ENCODE measurements around the gene MGAT5B. TPM values are rescaled to one million over a fixed set of nuclear protein-coding genes. Genes with fewer than 3 reads are reported as not detected.
"Not testable (repeated sequence)": the region's sequence is repeated elsewhere in the genome, so short reads cannot be mapped to it uniquely, and the experiment has no call there.

MGAT5B gene
- total RNA-seq, 1 donor from 2014 or later = not detected

GRCh38 chr17:76844846-76845245 is 23.4 kb upstream of the MGAT5B start:
- ATAC-seq (ENCODE audit: poor library complexity) = no peak
- no peak for DNase-seq
- intact Hi-C loops (cut with DNase I) = no loop called here

GRCh38 chr17:76845541-76846017 is 22.6 kb upstream of the MGAT5B start:
- DNase-seq = no peak
- intact Hi-C loops (cut with DNase I) = no loop called here
- no peak for ATAC-seq (ENCODE audit: poor library complexity)

- DNase-seq = no peak
- ATAC-seq (ENCODE audit: poor library complexity) = no peak
- intact Hi-C loops (cut with DNase I) = no loop called here
These were observed 21.2 kb upstream of the MGAT5B start for GRCh38 chr17:76847031-76847430.

- DNase-seq (no peak), ATAC-seq (ENCODE audit: poor library complexity) (no peak)
- intact Hi-C loops (cut with DNase I) = no loop called here
These were observed 19.5 kb upstream of the MGAT5B start for GRCh38 chr17:76848670-76849069.

- ATAC-seq (ENCODE audit: poor library complexity); intact Hi-C loops (cut with DNase I); DNase-seq: not testable (repeated sequence)
These were observed 19.0 kb upstream of the MGAT5B start for GRCh38 chr17:76849160-76849559.

- no peak for ATAC-seq (ENCODE audit: poor library complexity)
- no peak for DNase-seq
- intact Hi-C loops (cut with DNase I) = no loop called here
These were observed 15.4 kb upstream of the MGAT5B start for GRCh38 chr17:76852843-76853242.

- DNase-seq (no peak), ATAC-seq (ENCODE audit: poor library complexity) (no peak)
- intact Hi-C loops (cut with DNase I) = no loop called here
These were observed 13.1 kb upstream of the MGAT5B start for GRCh38 chr17:76855105-76855504.

GRCh38 chr17:76862079-76862478 is 6.1 kb upstream of the MGAT5B start:
- DNase-seq = no peak
- intact Hi-C loops (cut with DNase I) = loop anchor here (10.0 kb wide), 1 partner anchor 383 kb away; no protein-coding TSS in a partner anchor

GRCh38 chr17:76862494-76862893 is 5.7 kb upstream of the MGAT5B start:
- ATAC-seq (ENCODE audit: poor library complexity) = no peak
- no peak for DNase-seq
- intact Hi-C loops (cut with DNase I) = loop anchor here (10.0 kb wide), 1 partner anchor 382 kb away; no protein-coding TSS in a partner anchor

More at GRCh38 chr17:76862079-76862478, 6.1 kb upstream of the MGAT5B start:
- no peak for ATAC-seq (ENCODE audit: poor library complexity)

GRCh38 chr17:76864024-76864423 is 4.2 kb upstream of the MGAT5B start:
- DNase-seq (no peak), ATAC-seq (ENCODE audit: poor library complexity) (no peak)
- intact Hi-C loops (cut with DNase I) = loop anchor here (10.0 kb wide), 1 partner anchor 381 kb away; no protein-coding TSS in a partner anchor

GRCh38 chr17:76865174-76865573 is 3.0 kb upstream of the MGAT5B start:
- ATAC-seq (ENCODE audit: poor library complexity) (no peak), DNase-seq (no peak)
- intact Hi-C loops (cut with DNase I) = loop anchor here (5.0 to 10.0 kb wide), 2 partner anchors 192 to 380 kb away; no protein-coding TSS in a partner anchor

- ATAC-seq (ENCODE audit: poor library complexity) = no peak
- intact Hi-C loops (cut with DNase I) = loop anchor here (5.0 to 10.0 kb wide), 2 partner anchors 191 to 379 kb away; no protein-coding TSS in a partner anchor
- DNase-seq = no peak
These were observed 2.0 kb upstream of the MGAT5B start for GRCh38 chr17:76866203-76866602.

- intact Hi-C loops (cut with DNase I) = loop anchor here (5.0 to 10.0 kb wide), 2 partner anchors 190 to 378 kb away; no protein-coding TSS in a partner anchor
- ATAC-seq (ENCODE audit: poor library complexity) = no peak
These were observed 1.2 kb upstream of the MGAT5B start for GRCh38 chr17:76866774-76867577.

GRCh38 chr17:76867578-76868175 is 527 bp upstream of the MGAT5B start:
- intact Hi-C loops (cut with DNase I) = loop anchor here (5.0 to 10.0 kb wide), 2 partner anchors 190 to 377 kb away; no protein-coding TSS in a partner anchor
- ATAC-seq (ENCODE audit: poor library complexity) = peak; percentile 16
- DNase-seq = no peak

More at GRCh38 chr17:76866774-76867577, 1.2 kb upstream of the MGAT5B start:
- DNase-seq = no peak

GRCh38 chr17:76868669-76869495 is 678 bp downstream of the MGAT5B start:
- no peak for DNase-seq
- no peak for ATAC-seq (ENCODE audit: poor library complexity)
- intact Hi-C loops (cut with DNase I) = loop anchor here (5.0 to 10.0 kb wide), 2 partner anchors 188 to 376 kb away; no protein-coding TSS in a partner anchor

GRCh38 chr17:76869496-76870376 is 1.5 kb downstream of the MGAT5B start:
- no peak for ATAC-seq (ENCODE audit: poor library complexity)
- intact Hi-C loops (cut with DNase I) = loop anchor here (5.0 to 10.0 kb wide), 2 partner anchors 188 to 375 kb away; no protein-coding TSS in a partner anchor
- DNase-seq = no peak

GRCh38 chr17:76870377-76870714 is 2.1 kb downstream of the MGAT5B start:
- no peak for DNase-seq
- intact Hi-C loops (cut with DNase I) = no loop called here
- no peak for ATAC-seq (ENCODE audit: poor library complexity)

GRCh38 chr17:76871668-76872067 is 3.5 kb downstream of the MGAT5B start:
- intact Hi-C loops (cut with DNase I) = no loop called here
- ATAC-seq (ENCODE audit: poor library complexity) = no peak

More at GRCh38 chr17:76871668-76872067, 3.5 kb downstream of the MGAT5B start:
- DNase-seq = no peak

All from Right ventricle myocardium superior (tissue), 1 donor.